Left lung (tissue), 10 donors: Measurements from ENCODE around the gene RAI1. TPM values are rescaled to one million over a fixed set of nuclear protein-coding genes. Genes with fewer than 3 reads are reported as not detected.
A peak's percentile ranks its signal among the peaks of the same experiment; 100 is the strongest.

Source experiments
- ATAC-seq: fragments of 200-7000 bp; cut with Tn5 transposase; one replicate; pipeline ENCODE4 v1.9.1; 2020; ENCODE audit warnings: moderate library complexity
- DNase-seq, 4 donors: peaks; one replicate each; pipeline ENCODE4 v3.0.0-alpha.2; 2013 to 2020
- H3K27ac ChIP-seq, 2 donors: fragments of 200-600 bp; sonication (generic) in 1 of 2; one replicate each; pipeline versions ENCODE4 v1.5.0 to v1.8.0; 2020 to 2021
- H3K27me3 ChIP-seq, 2 donors: fragments of 200-600 bp; sonication (generic) in 1 of 2; one replicate each; pipeline versions ENCODE4 v1.5.0 to v1.8.0; 2020 to 2021
- H3K36me3 ChIP-seq, 2 donors: fragments of 200-600 bp; sonication (generic) in 1 of 2; one replicate each; pipeline versions ENCODE4 v1.5.0 to v1.8.0; 2020 to 2021
- H3K4me1 ChIP-seq, 2 donors: fragments of 200-600 bp; one replicate each; pipeline ENCODE4 v1.8.0; 2021
- H3K4me3 ChIP-seq, 2 donors: fragments of 200-600 bp; sonication (generic) in 1 of 2; one replicate each; pipeline versions ENCODE4 v1.5.0 to v1.8.0; 2020 to 2021; ENCODE audit warnings: mild to moderate bottlenecking in 1 of 2
- H3K9me3 ChIP-seq, 2 donors: fragments of 200-600 bp; sonication (generic) in 1 of 2; one replicate each; pipeline versions ENCODE4 v1.5.0 to v1.8.0; 2020 to 2021
- intact Hi-C, 2 donors: fragments of 100-400 bp; cut with DNase I; formaldehyde crosslinking; loops; one replicate each; pipeline versions ENCODE4 v1.11.2 to v1.14.2; 2022
- polyA plus RNA-seq, 6 donors: library from polyadenylated mRNA; unstranded; fragments of 120-200 nt; gene quantifications; one replicate each; pipeline ENCODE4 v1.2.1, GENCODE V29; 2013; ENCODE audit not compliant: insufficient read length in 6 of 6
- total RNA-seq, 2 donors: library from RNA; stranded (reverse); fragmentation: NEBNext Ultra II Directional; extraction: Animal tissue kit (Norgen Biotek cat#: 25700); gene quantifications; one replicate each; pipeline ENCODE4 v1.2.1, GENCODE V29; 2021
- TF ChIP-seq, protein P1 (sequence below), 2 donors: fragments of 200-600 bp; sonication (generic) in 1 of 2; IDR thresholded peaks; one replicate each; pipeline versions ENCODE4 v1.5.0 to v1.8.0; 2021; ENCODE audit warnings: antibody characterized with exemption in 2 of 2
- donor health status: DM: no; HTN: yes; CAD: no.
- donor health status: DM: no; HTN: no; CAD: no.

Gene RAI1
- total and polyA plus RNA-seq, 8 donors: 28.8 to 43.8 (median 34.7) TPM

DNA sequence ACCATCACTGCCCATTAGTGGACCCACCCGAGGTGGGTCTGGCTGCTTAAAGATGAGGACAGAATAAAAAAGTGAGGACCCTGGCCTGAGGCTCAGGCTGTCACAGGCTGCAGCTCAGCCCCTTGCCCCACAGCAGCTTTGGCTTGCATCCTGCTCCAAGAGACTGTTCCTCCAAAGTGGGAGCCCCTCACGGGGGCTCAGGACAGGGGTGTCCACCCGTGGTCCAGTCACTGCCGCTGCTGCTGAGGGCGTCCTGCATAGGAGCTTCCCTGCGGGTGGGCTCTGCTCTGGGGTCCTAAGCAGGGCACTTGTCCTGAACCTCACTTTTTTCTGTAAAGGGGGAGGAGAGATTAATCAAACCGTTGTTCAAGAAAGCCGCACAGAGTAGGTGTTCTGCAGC is 107.7 kb downstream of the RAI1 start:
- intact Hi-C loops: no loop called here
- H3K4me1 ChIP-seq: peaks cover 7 to 29% of the 10 kb centered on the region in 2 donors
- ATAC-seq: no peak

DNA sequence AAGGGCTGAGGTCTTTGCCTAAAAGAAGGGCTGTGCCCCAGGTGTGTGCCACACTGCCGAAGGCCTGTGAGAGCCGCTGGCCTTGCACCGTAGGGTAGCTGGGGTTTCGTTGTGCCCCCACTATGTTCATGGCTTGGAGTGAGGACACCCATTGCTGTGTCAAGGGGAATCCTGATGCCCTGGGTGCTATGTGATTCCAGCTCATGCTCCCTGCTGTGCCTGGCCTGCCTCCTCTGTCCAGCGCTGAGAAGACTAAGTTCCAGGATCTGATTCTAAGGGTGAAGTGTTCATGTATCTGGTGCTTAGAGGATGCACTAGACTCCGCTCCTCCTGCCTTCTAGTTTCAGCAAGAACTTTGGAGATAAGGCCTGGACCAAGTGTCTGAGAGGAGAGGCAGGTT is 108.2 kb downstream of the RAI1 start:
- peaks cover 0 to 15% of the 10 kb centered on the region in 2 donors for H3K36me3 ChIP-seq
- H3K4me3 ChIP-seq: no peak overlapping the region
- ATAC-seq: no peak
- DNase-seq: no peak
- peaks cover 4 to 25% of the 10 kb centered on the region in 2 donors for H3K4me1 ChIP-seq
- H3K27me3 ChIP-seq: no peaks in the 10 kb centered on the region
- H3K27ac ChIP-seq: no peak overlapping the region
- TF ChIP-seq, protein P1, sequence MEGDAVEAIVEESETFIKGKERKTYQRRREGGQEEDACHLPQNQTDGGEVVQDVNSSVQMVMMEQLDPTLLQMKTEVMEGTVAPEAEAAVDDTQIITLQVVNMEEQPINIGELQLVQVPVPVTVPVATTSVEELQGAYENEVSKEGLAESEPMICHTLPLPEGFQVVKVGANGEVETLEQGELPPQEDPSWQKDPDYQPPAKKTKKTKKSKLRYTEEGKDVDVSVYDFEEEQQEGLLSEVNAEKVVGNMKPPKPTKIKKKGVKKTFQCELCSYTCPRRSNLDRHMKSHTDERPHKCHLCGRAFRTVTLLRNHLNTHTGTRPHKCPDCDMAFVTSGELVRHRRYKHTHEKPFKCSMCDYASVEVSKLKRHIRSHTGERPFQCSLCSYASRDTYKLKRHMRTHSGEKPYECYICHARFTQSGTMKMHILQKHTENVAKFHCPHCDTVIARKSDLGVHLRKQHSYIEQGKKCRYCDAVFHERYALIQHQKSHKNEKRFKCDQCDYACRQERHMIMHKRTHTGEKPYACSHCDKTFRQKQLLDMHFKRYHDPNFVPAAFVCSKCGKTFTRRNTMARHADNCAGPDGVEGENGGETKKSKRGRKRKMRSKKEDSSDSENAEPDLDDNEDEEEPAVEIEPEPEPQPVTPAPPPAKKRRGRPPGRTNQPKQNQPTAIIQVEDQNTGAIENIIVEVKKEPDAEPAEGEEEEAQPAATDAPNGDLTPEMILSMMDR (IDR thresholded peaks at IDR 0.05): no peak
- no peaks in the 10 kb centered on the region for H3K9me3 ChIP-seq
- intact Hi-C loops: no loop called here

More for the DNA sequence above, 107.7 kb downstream of the RAI1 start:
- Histone ChIP-seq H3K9me3 (no peaks in the 10 kb centered on the region), H3K36me3 (peaks cover 0 to 11% of the 10 kb centered on the region in 2 donors), H3K27me3 (peaks cover 0 to 4% of the 10 kb centered on the region in 2 donors), H3K27ac (no peak overlapping the region), H3K4me3 (no peak overlapping the region)
- TF ChIP-seq, protein P1 (IDR thresholded peaks at IDR 0.05): no peak
- no peak for DNase-seq

DNA sequence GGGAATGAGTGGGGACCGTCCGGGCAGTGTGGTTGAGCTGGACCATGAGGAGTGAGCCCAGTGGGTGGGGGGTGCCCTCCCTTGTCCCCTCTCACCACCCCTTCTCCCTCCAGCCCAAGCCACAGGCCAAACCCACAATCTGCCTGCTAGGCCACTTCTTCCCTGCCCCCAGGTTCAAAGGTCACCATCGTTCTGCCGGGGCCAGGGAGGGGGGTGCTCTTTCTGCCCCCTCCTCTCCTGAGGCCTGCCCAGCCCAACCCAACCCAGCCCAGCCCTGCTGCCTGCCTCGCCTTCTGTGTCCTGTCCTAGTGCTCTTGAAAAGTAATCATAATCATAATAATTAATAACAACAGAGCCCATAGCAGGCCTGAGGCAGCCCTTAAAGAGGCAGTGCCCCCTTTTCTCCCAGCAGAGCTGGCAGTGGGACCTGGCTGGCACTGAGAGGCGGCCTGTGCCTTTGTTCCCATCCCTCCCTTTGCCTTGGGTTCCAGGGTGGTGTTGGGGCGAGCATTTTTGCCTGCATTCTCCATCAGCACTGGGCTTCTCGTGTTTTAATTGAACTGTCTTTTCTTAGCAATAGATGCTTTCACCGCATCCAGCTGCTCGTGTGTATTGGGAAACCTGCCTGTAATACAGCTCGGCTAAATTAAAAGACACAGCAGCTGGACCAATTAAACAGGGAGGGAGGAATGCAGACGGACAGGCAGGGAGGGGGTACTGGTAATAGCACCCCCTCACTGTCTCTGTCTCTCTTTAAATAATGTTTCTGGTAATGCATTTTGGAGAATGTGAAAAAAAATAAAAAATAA is 108.8 kb downstream of the RAI1 start:
- ATAC-seq: no peak
- intact Hi-C loops: no loop called here
- TF ChIP-seq, protein P1 (IDR thresholded peaks at IDR 0.05): no peak
- Histone ChIP-seq H3K36me3 (peaks cover 0 to 21% of the 10 kb centered on the region in 2 donors), H3K27me3 (no peaks in the 10 kb centered on the region), H3K9me3 (no peaks in the 10 kb centered on the region), H3K4me1 (peaks cover 0 to 20% of the 10 kb centered on the region in 2 donors), H3K4me3 (no peak overlapping the region), H3K27ac (no peak overlapping the region)
- DNase-seq: peak in 1 of 4 donors; percentile 27

DNA sequence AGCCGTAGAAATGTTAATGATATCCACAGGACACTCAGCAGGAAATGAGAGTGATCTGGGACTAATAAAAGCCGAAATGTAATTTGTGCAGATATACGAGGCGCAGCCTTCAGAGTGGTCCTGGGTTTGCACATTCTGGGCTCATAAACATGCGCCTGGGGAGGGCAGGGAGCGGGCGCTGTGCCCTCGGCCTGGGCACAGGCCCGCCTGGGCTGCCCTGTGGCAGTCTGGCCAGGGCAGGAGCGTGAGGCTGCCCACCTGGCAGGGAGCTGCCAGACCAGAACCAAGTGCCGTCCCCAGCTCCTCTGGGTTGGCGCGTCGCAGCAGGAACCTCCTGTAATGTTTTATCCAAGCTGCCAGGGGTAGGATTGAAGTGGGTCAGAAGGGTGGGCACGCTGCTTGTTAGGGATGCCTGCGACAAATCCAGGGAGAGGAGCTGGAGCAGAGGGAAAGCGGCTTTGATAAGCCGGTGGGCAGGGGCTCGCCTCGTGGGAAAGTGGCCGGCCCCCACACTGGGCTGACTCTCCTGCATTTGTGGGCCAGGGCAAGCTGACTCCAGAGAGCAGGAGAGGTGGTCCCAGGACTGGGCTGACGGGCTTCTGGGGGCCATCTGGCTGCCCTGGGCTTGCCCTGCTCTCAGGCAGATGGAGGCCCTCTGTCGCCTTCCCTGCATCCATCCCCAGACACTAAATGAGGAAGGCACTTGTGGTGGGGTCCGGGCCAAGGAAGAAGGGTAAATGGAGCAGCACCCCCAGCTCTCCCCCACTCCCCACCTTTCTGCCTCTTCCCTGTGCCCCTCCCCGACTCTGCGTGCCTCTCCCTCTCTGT is 109.6 kb downstream of the RAI1 start:
- intact Hi-C loops: no loop called here
- ATAC-seq: no peak
- DNase-seq: no peak
- no peaks in the 10 kb centered on the region for H3K9me3 ChIP-seq
- no peaks in the 10 kb centered on the region for H3K27me3 ChIP-seq
- peaks cover 0 to 20% of the 10 kb centered on the region in 2 donors for H3K4me1 ChIP-seq
- H3K4me3 ChIP-seq: no peak overlapping the region
- TF ChIP-seq, protein P1 (IDR thresholded peaks at IDR 0.05): no peak
- no peak overlapping the region for H3K27ac ChIP-seq
- H3K36me3 ChIP-seq: peaks cover 0 to 30% of the 10 kb centered on the region in 2 donors

DNA sequence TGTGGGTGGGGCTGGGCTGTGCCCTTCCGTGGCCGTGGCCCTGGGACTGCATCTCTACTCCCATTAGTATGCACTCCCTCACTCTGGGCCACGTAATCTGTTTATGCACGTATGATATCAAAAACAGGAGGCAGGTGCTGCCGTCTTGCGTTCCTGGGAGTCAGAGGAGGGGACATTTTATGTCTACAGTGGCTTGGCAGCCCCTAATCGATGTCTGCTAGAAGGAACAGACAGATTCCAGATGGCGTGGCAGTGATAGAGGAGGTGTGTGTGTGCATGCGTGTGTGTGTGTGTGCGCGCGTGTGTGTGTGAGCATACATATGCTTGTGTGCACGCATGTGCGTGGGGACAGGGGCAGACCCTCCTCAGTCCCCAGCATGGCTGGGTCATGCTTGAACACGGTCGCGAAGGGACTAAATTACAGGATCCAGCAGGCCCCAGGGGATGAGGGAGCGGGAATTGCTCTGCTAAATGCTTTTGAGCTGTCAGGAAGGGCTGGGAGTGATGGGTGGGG is 110.8 kb downstream of the RAI1 start:
- Histone ChIP-seq H3K27ac (no peak overlapping the region), H3K9me3 (no peaks in the 10 kb centered on the region)
- no peak for ATAC-seq

More for the DNA sequence above, 110.8 kb downstream of the RAI1 start:
- peaks cover 0 to 42% of the 10 kb centered on the region in 2 donors for H3K36me3 ChIP-seq
- intact Hi-C loops: no loop called here
- no peaks in the 10 kb centered on the region for H3K27me3 ChIP-seq
- H3K4me3 ChIP-seq: no peak overlapping the region
- peaks cover 0 to 20% of the 10 kb centered on the region in 2 donors for H3K4me1 ChIP-seq
- TF ChIP-seq, protein P1 (IDR thresholded peaks at IDR 0.05): no peak
- no peak for DNase-seq
